Measurements from ENCODE around the gene IFNA5. TPM values are rescaled to one million over a fixed set of nuclear protein-coding genes. Genes with fewer than 3 reads are reported as not detected.

Gene IFNA5
- total RNA-seq, 2 experiments from 2014 or later = not detected

GRCh38 chr9:21316032-21316842 lies 11.1 kb upstream of the IFNA5 start:
- Histone ChIP-seq H3K4me2 (ENCODE audit: low read length) (no peak overlapping the region), H4K20me1 (ENCODE audit: insufficient read depth, low read length) (no peaks in the 10 kb centered on the region), H3K27ac (ENCODE audit: low read depth, low read length, poor library complexity, severe bottlenecking) (no peak overlapping the region), H3K4me1 (ENCODE audit: insufficient read depth, low read length, poor library complexity, severe bottlenecking) (no peaks in the 10 kb centered on the region), H2AFZ (ENCODE audit: low read length) (no peak overlapping the region), H3K9me3 (ENCODE audit: low read length) (no peaks in the 10 kb centered on the region), H3K9me2 (ENCODE audit: insufficient read depth, low read length) (no peaks in the 10 kb centered on the region), H3K36me3 (ENCODE audit: insufficient read depth, low read length) (peaks cover under 1% of the 10 kb centered on the region; the same call in 1 of the 2 replicates), H3K4me3 (ENCODE audit: low read depth, low read length, poor library complexity, severe bottlenecking) (no peak overlapping the region), H3K79me2 (ENCODE audit: insufficient read depth, low read depth, low read length) (no peaks in the 10 kb centered on the region)
- CTCF ChIA-PET (ENCODE audit: unreplicated experiment) = no interaction called here
- TF ChIP-seq CTCF (conservative IDR thresholded peaks at IDR 0.05; ENCODE audit: low read length) = no peak
- no peak for TF ChIP-seq EZH2phosphoT487 (IDR thresholded peaks at IDR 0.05; ENCODE audit: borderline replicate concordance, low read depth, low read length)
- no TSS peak for BruUV-seq (replicated peaks)
- intact Hi-C loops (cut with micrococcal nuclease; ENCODE audit: unreplicated experiment) = loop anchor here (5.0 kb wide), 1 partner anchor 136 kb away; no protein-coding TSS in a partner anchor
- DNase-seq (ENCODE audit: low spot score) = no peak
- POLR2A ChIA-PET = no interaction called here

GRCh38 chr9:21314152-21314551 lies 9.0 kb upstream of the IFNA5 start:
- no peak overlapping the region for H3K27ac ChIP-seq (ENCODE audit: low read depth, low read length, poor library complexity, severe bottlenecking)
- no peaks in the 10 kb centered on the region for H4K20me1 ChIP-seq (ENCODE audit: insufficient read depth, low read length)
- no peak for TF ChIP-seq CTCF (conservative IDR thresholded peaks at IDR 0.05; ENCODE audit: low read length)
- TF ChIP-seq EZH2phosphoT487 (IDR thresholded peaks at IDR 0.05; ENCODE audit: borderline replicate concordance, low read depth, low read length) = no peak
- BruUV-seq (replicated peaks) = no TSS peak
- no peaks in the 10 kb centered on the region for H3K9me3 ChIP-seq (ENCODE audit: low read length)
- CTCF ChIA-PET (ENCODE audit: unreplicated experiment) = no interaction called here
- no peaks in the 10 kb centered on the region for H3K9me2 ChIP-seq (ENCODE audit: insufficient read depth, low read length)
- H3K4me1 ChIP-seq (ENCODE audit: insufficient read depth, low read length, poor library complexity, severe bottlenecking) = no peaks in the 10 kb centered on the region
- DNase-seq (ENCODE audit: low spot score) = no peak
- no peaks in the 10 kb centered on the region for H3K36me3 ChIP-seq (ENCODE audit: insufficient read depth, low read length)
- no peak overlapping the region for H2AFZ ChIP-seq (ENCODE audit: low read length)
- POLR2A ChIA-PET = no interaction called here
- H3K79me2 ChIP-seq (ENCODE audit: insufficient read depth, low read depth, low read length) = no peaks in the 10 kb centered on the region
- H3K4me3 ChIP-seq (ENCODE audit: low read depth, low read length, poor library complexity, severe bottlenecking) = no peak overlapping the region
- intact Hi-C loops (cut with micrococcal nuclease; ENCODE audit: unreplicated experiment) = no loop called here
- H3K4me2 ChIP-seq (ENCODE audit: low read length) = no peak overlapping the region

- Histone ChIP-seq H4K20me1 (ENCODE audit: insufficient read depth, low read length) (no peaks in the 10 kb centered on the region), H3K36me3 (ENCODE audit: insufficient read depth, low read length) (no peaks in the 10 kb centered on the region), H3K79me2 (ENCODE audit: insufficient read depth, low read depth, low read length) (no peaks in the 10 kb centered on the region), H3K4me1 (ENCODE audit: insufficient read depth, low read length, poor library complexity, severe bottlenecking) (no peaks in the 10 kb centered on the region), H3K9me3 (ENCODE audit: low read length) (no peaks in the 10 kb centered on the region), H3K9me2 (ENCODE audit: insufficient read depth, low read length) (no peaks in the 10 kb centered on the region), H3K4me2 (ENCODE audit: low read length) (no peak overlapping the region), H3K4me3 (ENCODE audit: low read depth, low read length, poor library complexity, severe bottlenecking) (no peak overlapping the region), H2AFZ (ENCODE audit: low read length) (no peak overlapping the region), H3K27ac (ENCODE audit: low read depth, low read length, poor library complexity, severe bottlenecking) (no peak overlapping the region)
- TF ChIP-seq EZH2phosphoT487 (IDR thresholded peaks at IDR 0.05; ENCODE audit: borderline replicate concordance, low read depth, low read length) (no peak), CTCF (conservative IDR thresholded peaks at IDR 0.05; ENCODE audit: low read length) (no peak)
- intact Hi-C loops (cut with micrococcal nuclease; ENCODE audit: unreplicated experiment) = no loop called here
- no TSS peak for BruUV-seq (replicated peaks)
- DNase-seq (ENCODE audit: low spot score) = no peak
- ChIA-PET POLR2A (no interaction called here), CTCF (ENCODE audit: unreplicated experiment) (no interaction called here)
Observed at GRCh38 chr9:21311889-21312288, 6.8 kb upstream of the IFNA5 start.

Measured in OCI-LY7 (cell line).